HEK293 (cell line): Measurements from ENCODE around the gene LRP1.

Source experiments
- CTCF ChIA-PET: fragments of 350-600 bp; formaldehyde crosslinking; extraction: SDS; loops from one replicate; lab custom pipeline; 2021; ENCODE audit warnings: antibody characterized with exemption; lab: Yijun Ruan, JAX
- POLR2A ChIA-PET: fragments of 300-600 bp; formaldehyde crosslinking; extraction: SDS; loops from one replicate; lab custom pipeline; 2020; ENCODE audit warnings: antibody characterized with exemption, inconsistent platforms; lab: Yijun Ruan, JAX
- H3K27ac ChIP-seq: fragments of 200-500 bp; sonication (Bioruptor generic); 2 replicates; pipeline ENCODE4 v1.5.1; 2014; ENCODE audit warnings: low read depth, low read length, control low read depth, inconsistent platforms; ENCODE audit errors: extremely low read depth
- H3K36me3 ChIP-seq, 2 experiments: fragments of 200-500 bp in 1 of 2; sonication (Bioruptor generic) in 1 of 2; 1 replicate in 1 of 2; 2 replicates in 1 of 2; pipeline ENCODE4 v1.5.1; 2014 to 2017; ENCODE audit warnings: inconsistent platforms in 2 of 2, low read length in 2 of 2; ENCODE audit not compliant: control insufficient read depth in 2 of 2, insufficient read depth in 1 of 2
- H3K4me1 ChIP-seq: fragments of 200-500 bp; sonication (Bioruptor generic); 2 replicates; pipeline ENCODE4 v1.5.1; 2014; ENCODE audit warnings: mild to moderate bottlenecking, low read length, inconsistent platforms; ENCODE audit not compliant: control insufficient read depth, insufficient read depth
- H3K4me3 ChIP-seq: 2 replicates; pipeline ENCODE4 v1.5.1; 2011; ENCODE audit warnings: low read depth, mild to moderate bottlenecking, control low read depth, low read length, moderate library complexity
- H3K9me3 ChIP-seq: fragments of 200-500 bp; sonication (Bioruptor generic); 2 replicates; pipeline ENCODE4 v1.5.1; 2014; ENCODE audit warnings: low read depth, low read length, inconsistent platforms; ENCODE audit not compliant: control insufficient read depth, insufficient read depth
- EGR2 ChIP-seq: fragments of 450-650 bp; formaldehyde crosslinking; IDR thresholded peaks from 2 replicates; pipeline ENCODE4 v1.5.1; 2016; ENCODE audit warnings: low read depth, missing biosample characterization, missing genetic modification characterization
- GLI2 ChIP-seq: fragments of 450-650 bp; formaldehyde crosslinking; IDR thresholded peaks from 2 replicates; pipeline ENCODE4; 2017; ENCODE audit warnings: missing biosample characterization, missing genetic modification characterization, low read depth, borderline replicate concordance
- GLIS2 ChIP-seq: fragments of 450-650 bp; formaldehyde crosslinking; IDR thresholded peaks from 2 replicates; pipeline ENCODE4 v1.5.1; 2016; ENCODE audit warnings: missing biosample characterization, missing genetic modification characterization
- KLF1 ChIP-seq: fragments of 450-650 bp; formaldehyde crosslinking; IDR thresholded peaks from 2 replicates; pipeline ENCODE4 v1.5.1; 2016; ENCODE audit warnings: missing biosample characterization, missing genetic modification characterization
- KLF17 ChIP-seq: fragments of 450-650 bp; formaldehyde crosslinking; IDR thresholded peaks from 2 replicates; pipeline ENCODE4 v1.5.1; 2016; ENCODE audit warnings: missing biosample characterization, missing genetic modification characterization
- SCRT1 ChIP-seq: fragments of 450-650 bp; formaldehyde crosslinking; IDR thresholded peaks from 2 replicates; pipeline ENCODE4 v1.5.1; 2016; ENCODE audit warnings: missing biosample characterization, missing genetic modification characterization, borderline replicate concordance
- YY2 ChIP-seq: fragments of 450-650 bp; formaldehyde crosslinking; IDR thresholded peaks from 2 replicates; pipeline ENCODE4 v1.5.1; 2016; ENCODE audit warnings: missing biosample characterization, missing genetic modification characterization
- ZFHX2 ChIP-seq: fragments of 450-650 bp; formaldehyde crosslinking; conservative IDR thresholded peaks from 2 replicates; pipeline ENCODE4 v1.5.1; 2016; ENCODE audit warnings: missing biosample characterization, missing genetic modification characterization
- ZNF114 ChIP-seq: fragments of 450-650 bp; formaldehyde crosslinking; IDR thresholded peaks from 2 replicates; pipeline ENCODE4 v1.5.0; 2017; ENCODE audit warnings: missing biosample characterization, missing genetic modification characterization
- ZNF510 ChIP-seq: fragments of 450-650 bp; formaldehyde crosslinking; IDR thresholded peaks from 2 replicates; pipeline ENCODE4 v1.5.1; 2018; ENCODE audit warnings: mild to moderate bottlenecking, missing genetic modification characterization, missing biosample characterization; ENCODE audit not compliant: insufficient replicate concordance
- TF ChIP-seq, protein P1 (sequence below): fragments of 450-650 bp; formaldehyde crosslinking; IDR thresholded peaks from 2 replicates; pipeline ENCODE4 v1.5.1; 2017; ENCODE audit warnings: missing biosample characterization, missing genetic modification characterization

The LRP1 gene

DNA sequence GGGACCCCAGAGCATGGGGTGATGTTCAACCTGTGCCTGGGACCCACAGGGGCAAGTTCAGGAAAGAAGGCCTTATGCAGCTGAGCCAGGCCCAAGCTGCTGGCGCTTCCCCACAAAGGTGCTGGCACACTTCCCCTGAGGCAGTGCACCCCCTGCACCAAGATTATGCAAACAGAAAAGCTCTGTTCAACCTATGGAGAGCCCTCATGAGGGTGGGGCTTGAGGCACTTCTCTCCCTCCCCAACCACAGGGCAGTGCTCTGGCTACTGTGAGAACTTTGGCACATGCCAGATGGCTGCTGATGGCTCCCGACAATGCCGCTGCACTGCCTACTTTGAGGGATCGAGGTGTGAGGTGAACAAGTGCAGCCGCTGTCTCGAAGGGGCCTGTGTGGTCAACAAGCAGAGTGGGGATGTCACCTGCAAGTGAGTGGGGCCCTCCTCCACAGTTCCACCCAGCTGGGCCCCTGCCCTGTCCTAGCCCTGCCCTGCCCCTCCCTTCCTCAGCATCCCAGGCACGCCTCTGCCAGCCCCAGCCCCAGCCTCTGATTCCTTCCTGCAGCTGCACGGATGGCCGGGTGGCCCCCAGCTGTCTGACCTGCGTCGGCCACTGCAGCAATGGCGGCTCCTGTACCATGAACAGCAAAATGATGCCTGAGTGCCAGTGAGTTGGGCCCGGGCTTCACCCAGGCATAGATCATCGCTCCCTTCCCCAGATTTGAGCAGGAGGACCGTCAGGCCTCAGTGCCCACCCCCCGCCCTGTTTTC is 82.8 kb downstream of the LRP1 start:
- ChIA-PET POLR2A (no interaction called here), CTCF (no interaction called here)
- H3K9me3 ChIP-seq: no peaks in the 10 kb centered on the region
- H3K27ac ChIP-seq: no peak overlapping the region
- no peak overlapping the region for H3K4me3 ChIP-seq
- TF ChIP-seq ZNF510 (tag by site-specific recombination) (no peak), KLF17 (tag by site-specific recombination) (peak; percentile 48; the same call in 1 of the 2 replicates), YY2 (no peak), KLF1 (peak; percentile 95), ZNF114 (tag by site-specific recombination) (no peak)
- peaks cover 0 to 62% of the 10 kb centered on the region in 2 experiments; a peak in 1 of 3 replicates for H3K36me3 ChIP-seq
- H3K4me1 ChIP-seq: peaks cover 5% of the 10 kb centered on the region

GRCh38 chr12:57211791-57212700 is 83.8 kb downstream of the LRP1 start:
- CTCF ChIA-PET: interaction anchor here (0.6 to 8.8 kb wide), 4 partner anchors 25 to 350 kb away, joined by 3 to 628 read pairs (median 40); partner anchors contain the start of genes INHBE, SHMT2 and STAC3
- Histone ChIP-seq H3K27ac (no peak overlapping the region), H3K9me3 (no peaks in the 10 kb centered on the region), H3K36me3 (peaks cover 0 to 55% of the 10 kb centered on the region in 2 experiments; a peak in 1 of 3 replicates), H3K4me3 (no peak overlapping the region), H3K4me1 (peaks cover 5% of the 10 kb centered on the region)
- TF ChIP-seq GLI2 (tag by site-specific recombination) (no peak), ZFHX2 (tag by site-specific recombination) (peak; percentile 66), EGR2 (tag by site-specific recombination) (peak; percentile 65)
- POLR2A ChIA-PET: no interaction called here

GRCh38 chr12:57212701-57213057 is 84.4 kb downstream of the LRP1 start:
- Histone ChIP-seq H3K4me1 (peaks cover 5% of the 10 kb centered on the region), H3K9me3 (no peaks in the 10 kb centered on the region), H3K4me3 (no peak overlapping the region), H3K27ac (no peak overlapping the region), H3K36me3 (peaks cover 0 to 52% of the 10 kb centered on the region in 2 experiments; a peak in 1 of 3 replicates)
- CTCF ChIA-PET: interaction anchor here (0.6 to 8.8 kb wide), 10 partner anchors 14 to 494 kb away, joined by 3 to 628 read pairs (median 7); partner anchors contain the start of genes GLI1, INHBE, SHMT2 and STAC3
- POLR2A ChIA-PET: interaction anchor here (1.8 to 2.2 kb wide), 3 partner anchors 17 to 30 kb away, joined by 5 to 17 read pairs (median 14); partner anchors contain the start of gene SHMT2
- peak; percentile 31; the same call in 1 of the 2 replicates for TF ChIP-seq GLIS2 (tag by site-specific recombination)
- TF ChIP-seq, protein P1, sequence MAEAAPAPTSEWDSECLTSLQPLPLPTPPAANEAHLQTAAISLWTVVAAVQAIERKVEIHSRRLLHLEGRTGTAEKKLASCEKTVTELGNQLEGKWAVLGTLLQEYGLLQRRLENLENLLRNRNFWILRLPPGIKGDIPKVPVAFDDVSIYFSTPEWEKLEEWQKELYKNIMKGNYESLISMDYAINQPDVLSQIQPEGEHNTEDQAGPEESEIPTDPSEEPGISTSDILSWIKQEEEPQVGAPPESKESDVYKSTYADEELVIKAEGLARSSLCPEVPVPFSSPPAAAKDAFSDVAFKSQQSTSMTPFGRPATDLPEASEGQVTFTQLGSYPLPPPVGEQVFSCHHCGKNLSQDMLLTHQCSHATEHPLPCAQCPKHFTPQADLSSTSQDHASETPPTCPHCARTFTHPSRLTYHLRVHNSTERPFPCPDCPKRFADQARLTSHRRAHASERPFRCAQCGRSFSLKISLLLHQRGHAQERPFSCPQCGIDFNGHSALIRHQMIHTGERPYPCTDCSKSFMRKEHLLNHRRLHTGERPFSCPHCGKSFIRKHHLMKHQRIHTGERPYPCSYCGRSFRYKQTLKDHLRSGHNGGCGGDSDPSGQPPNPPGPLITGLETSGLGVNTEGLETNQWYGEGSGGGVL (tag by site-specific recombination): peak; percentile 27; the same call in 1 of the 2 replicates
- no peak for TF ChIP-seq SCRT1 (tag by site-specific recombination)
